ENCODE data around the gene TRIM66. TPM values are rescaled to one million over a fixed set of nuclear protein-coding genes. Genes with fewer than 3 reads are reported as not detected.

Gene TRIM66
- 0.62 TPM for total RNA-seq

- DNase-seq, result peak; percentile 96
Measured at GRCh38 chr11:8682303-8683114, at the start of gene TRIM66, which contains the start of gene RPL27A. Gene TRIM66 (minus strand): TSS chr11:8682665. CDS start chr11:8672274, 10,391 bp downstream. Gene RPL27A (plus strand): TSS chr11:8682792. CDS start chr11:8682814, 22 bp downstream.

- DNase-seq, result no peak
Measured at GRCh38 chr11:8731647-8732323, 49.3 kb upstream of the TRIM66 start.

- no peak for DNase-seq
Measured at GRCh38 chr11:8730697-8731020, 48.2 kb upstream of the TRIM66 start.

GRCh38 chr11:8729837-8730696 lies 47.6 kb upstream of the TRIM66 start:
- no peak for DNase-seq

GRCh38 chr11:8729067-8729466 lies 46.6 kb upstream of the TRIM66 start:
- DNase-seq, result no peak

GRCh38 chr11:8728563-8728962 lies 46.1 kb upstream of the TRIM66 start:
- no peak for DNase-seq

GRCh38 chr11:8726395-8726794 lies 43.9 kb upstream of the TRIM66 start:
- DNase-seq, result no peak

- no peak for DNase-seq
Measured at GRCh38 chr11:8724682-8725081, 42.2 kb upstream of the TRIM66 start.

- no peak for DNase-seq
Measured at GRCh38 chr11:8723711-8724110, 41.2 kb upstream of the TRIM66 start.

- no peak for DNase-seq
Measured at GRCh38 chr11:8722809-8723208, 40.3 kb upstream of the TRIM66 start.

- no peak for DNase-seq
Measured at GRCh38 chr11:8721609-8722500, 39.4 kb upstream of the TRIM66 start.

GRCh38 chr11:8720868-8721608 lies 38.6 kb upstream of the TRIM66 start:
- no peak for DNase-seq

GRCh38 chr11:8720352-8720751 lies 37.9 kb upstream of the TRIM66 start:
- DNase-seq, result no peak

GRCh38 chr11:8719721-8720120 lies 37.3 kb upstream of the TRIM66 start:
- no peak for DNase-seq

- DNase-seq, result no peak
Measured at GRCh38 chr11:8719211-8719649, 36.8 kb upstream of the TRIM66 start.

GRCh38 chr11:8717876-8718753 lies 35.6 kb upstream of the TRIM66 start:
- DNase-seq, result no peak

- DNase-seq, result no peak
Measured at GRCh38 chr11:8717544-8717875, 35.0 kb upstream of the TRIM66 start.

GRCh38 chr11:8715501-8715900 lies 33.0 kb upstream of the TRIM66 start:
- DNase-seq, result no peak

GRCh38 chr11:8714622-8715225 lies 32.3 kb upstream of the TRIM66 start:
- no peak for DNase-seq

All from occipital lobe (tissue), 2 donors.